Panc1 (cell line): ENCODE measurements around the gene MPC1. TPM values are rescaled to one million over a fixed set of nuclear protein-coding genes. Genes with fewer than 3 reads are reported as not detected.

ENCODE experiments used
- ATAC-seq: fragments of 200-7000 bp; cut with Tn5 transposase; 2 replicates; pipeline ENCODE4 v1.9.1; 2020; ENCODE audit warnings: mild to moderate bottlenecking, moderate library complexity
- Bru-seq: library from RNA; stranded (reverse); fragments of 400-500 nt; gene quantifications from one replicate; lab custom pipeline; 2021; lab: Mats Ljungman, UMichigan
- BruChase-seq, 2 experiments: library from RNA; stranded (reverse); fragments of 400-500 nt; gene quantifications; one replicate each; lab custom pipeline; 2021; lab: Mats Ljungman, UMichigan
- BruUV-seq: library from RNA; stranded (reverse); fragments of 400-500 nt; replicated peaks from 2 replicates; lab custom pipeline; 2021; lab: Mats Ljungman, UMichigan
- CTCF ChIA-PET: fragments of 300-600 bp; sonication (Branson Sonifier 250); formaldehyde crosslinking; loops from one replicate; lab custom pipeline; 2022; ENCODE audit warnings: antibody characterized with exemption; lab: Charles Lee
- POLR2A ChIA-PET: fragments of 300-600 bp; sonication (Branson Sonifier 250); formaldehyde crosslinking; loops from one replicate; lab custom pipeline; 2022; ENCODE audit warnings: antibody characterized with exemption; lab: Charles Lee
- DNase-seq: peaks from one replicate; pipeline ENCODE4 v3.0.0-alpha.2; 2010; ENCODE audit warnings: low read depth, low spot score
- H3K27ac ChIP-seq: 2 replicates; pipeline ENCODE4 v1.5.1; 2011; ENCODE audit warnings: mild to moderate bottlenecking, low read length, inconsistent platforms
- H3K27me3 ChIP-seq: fragments of 200-500 bp; sonication (Bioruptor generic); 2 replicates; pipeline ENCODE4 v1.6.0; 2014; ENCODE audit warnings: low read length, inconsistent platforms; ENCODE audit not compliant: control insufficient read depth, insufficient read depth
- H3K36me3 ChIP-seq: fragments of 200-500 bp; sonication (Bioruptor generic); 2 replicates; pipeline ENCODE4 v1.5.1; 2014; ENCODE audit warnings: inconsistent platforms, mild to moderate bottlenecking, low read length, moderate library complexity; ENCODE audit not compliant: control insufficient read depth, insufficient read depth
- H3K4me1 ChIP-seq: 2 replicates; pipeline ENCODE4 v1.5.1; 2011; ENCODE audit warnings: inconsistent platforms, mild to moderate bottlenecking, low read length, moderate library complexity; ENCODE audit not compliant: control insufficient read depth, insufficient read depth
- H3K4me3 ChIP-seq, 2 experiments: 2 replicates each; pipeline ENCODE4 v1.5.1; 2011 to 2012; ENCODE audit warnings: low read depth in 2 of 2, low read length in 2 of 2, mild to moderate bottlenecking in 2 of 2, inconsistent platforms in 1 of 2, moderate library complexity in 1 of 2
- H3K9me3 ChIP-seq: fragments of 200-500 bp; sonication (Bioruptor generic); 2 replicates; pipeline ENCODE4 v1.5.1; 2014; ENCODE audit warnings: low read depth, mild to moderate bottlenecking, inconsistent platforms, low read length, moderate library complexity; ENCODE audit not compliant: control insufficient read depth, insufficient read depth
- CTCF ChIP-seq: fragments of 450-650 bp; IDR thresholded peaks from 2 replicates; pipeline ENCODE4 v1.5.1; 2017; ENCODE audit warnings: mild to moderate bottlenecking
- POLR2AphosphoS5 ChIP-seq: IDR thresholded peaks from 2 replicates; pipeline ENCODE4 v1.6.1; 2012; ENCODE audit warnings: mild to moderate bottlenecking, low read depth, low read length, moderate library complexity
- REST ChIP-seq, 2 experiments: IDR thresholded peaks; 2 replicates each; pipeline ENCODE4 v1.6.1; 2011 to 2012; ENCODE audit warnings: low read depth in 2 of 2, control low read depth in 1 of 2, low read length in 1 of 2, mild to moderate bottlenecking in 1 of 2, moderate library complexity in 1 of 2; ENCODE audit not compliant: insufficient read depth in 1 of 2
- SIN3A ChIP-seq: IDR thresholded peaks from 2 replicates; pipeline ENCODE4 v1.6.1; 2012; ENCODE audit warnings: low read depth, mild to moderate bottlenecking, low read length, moderate library complexity, borderline replicate concordance; ENCODE audit not compliant: insufficient read depth
- TCF7L2 ChIP-seq: IDR thresholded peaks from 2 replicates; pipeline ENCODE4 v1.6.1; 2011; ENCODE audit warnings: mild to moderate bottlenecking, low read depth, low read length, inconsistent platforms
- in situ Hi-C: cut with HindIII; loops from 2 replicates; pipeline ENCODE4 v1.10.0; 2016; ENCODE audit warnings: low sequenced_read_pairs, low pct_unique_long_range_greater_than_20kb
- intact Hi-C: fragments of 100-400 bp; cut with micrococcal nuclease; formaldehyde crosslinking; loops from one replicate; pipeline ENCODE4 v1.10.0; 2022; ENCODE audit not compliant: unreplicated experiment
- long read RNA-seq: library from polyadenylated mRNA; unstranded; transcript quantifications from one replicate; pipeline ENCODE4 v2.0.0, GENCODE V29; 2021; ENCODE audit not compliant: unreplicated experiment
- polyA plus RNA-seq: library from polyadenylated mRNA; unstranded; fragments of >200 nt; gene quantifications from one replicate; pipeline ENCODE4 v1.2.1, GENCODE V29; 2012; ENCODE audit warnings: missing spikeins; ENCODE audit not compliant: insufficient read length
- total RNA-seq: library from RNA; stranded (reverse); gene quantifications from one replicate; pipeline ENCODE4 v1.2.1, GENCODE V29; 2021; ENCODE audit not compliant: unreplicated experiment

Gene MPC1
- 7.0 TPM for total RNA-seq
- 14.2 TPM for polyA plus RNA-seq
- Bru-seq, nascent RNA: percentile 42 among the genes with signal in this experiment
- BruChase-seq, experiment 1, labeled RNA remaining after a 2-hour chase: percentile 61 among the genes with signal in this experiment
- BruChase-seq, experiment 2, labeled RNA remaining after a 6-hour chase: percentile 51 among the genes with signal in this experiment
- long read RNA-seq, transcript MPC1-201 (4 exons, 976 nt): major isoform, 8 of 10 reads
- long read RNA-seq, partial matches to known transcripts: 0 of 10 reads
- long read RNA-seq, other reads (novel, unspliced or antisense): 2 of 10 reads

- Histone ChIP-seq H3K4me3 (peak within 1 kb of the TSS; percentile 65 to 93), H3K9me3 (no peaks in the 10 kb centered on the region), H3K36me3 (no peaks in the 10 kb centered on the region), H3K27me3 (no peaks in the 10 kb centered on the region; the same call in 1 of the 2 replicates), H3K4me1 (no peaks in the 10 kb centered on the region), H3K27ac (peak within 1 kb of the TSS; percentile 62)
- DNase-seq: peak; percentile 68
- in situ Hi-C loops (no loop called here), intact Hi-C loops (loop anchor here (5.0 kb wide), 2 partner anchors 41 to 106 kb away; partner anchors contain the start of gene SFT2D1)
- TF ChIP-seq SIN3A (peak; percentile 68; the same call in 1 of the 2 replicates), TCF7L2 (peak; percentile 23; the same call in 1 of the 2 replicates), POLR2AphosphoS5 (no peak)
- ChIA-PET POLR2A (no interaction called here), CTCF (no interaction called here)
- peak; percentile 99 for ATAC-seq
- no TSS peak for BruUV-seq
These were observed at the start of gene MPC1 for GRCh38 chr6:166382933-166383801. Gene MPC1, minus strand, starts transcription at chr6:166382940. Its CDS starts 64 bp downstream, at chr6:166382876.

GRCh38 chr6:166430269-166430668, 47.5 kb upstream of the MPC1 start:
- H3K36me3 ChIP-seq: no peaks in the 10 kb centered on the region
- no peaks in the 10 kb centered on the region for H3K27me3 ChIP-seq
- no peak overlapping the region for H3K4me3 ChIP-seq
- ATAC-seq: no peak
- ChIA-PET POLR2A (no interaction called here), CTCF (no interaction called here)
- TF ChIP-seq POLR2AphosphoS5: no peak
- no peak for TF ChIP-seq TCF7L2
- no peak for TF ChIP-seq CTCF
- TF ChIP-seq REST (IDR thresholded peaks at IDR 0.05; ENCODE audit: insufficient read depth in 1 of 2, low read depth in 2 of 2, low read length in 1 of 2): no peak
- no peak for TF ChIP-seq SIN3A
- intact Hi-C loops: no loop called here
- no peaks in the 10 kb centered on the region for H3K4me1 ChIP-seq
- in situ Hi-C loops: no loop called here
- no TSS peak for BruUV-seq
- H3K9me3 ChIP-seq: no peaks in the 10 kb centered on the region
- no peak for DNase-seq
- no peak overlapping the region for H3K27ac ChIP-seq
